WTC11 (cell line): ENCODE data around the gene ZFAND3. TPM values are rescaled to one million over a fixed set of nuclear protein-coding genes. Genes with fewer than 3 reads are reported as not detected.

Experiments used
- ATAC-seq: fragments of 200-7000 bp; cut with Tn5 transposase; 2 replicates; pipeline ENCODE4 v1.10.0; 2021; ENCODE audit warnings: mild to moderate bottlenecking, moderate library complexity
- CTCF ChIA-PET: fragments of 300-600 bp; sonication (Branson Sonifier 250); formaldehyde crosslinking; loops from one replicate; lab custom pipeline; 2021; ENCODE audit warnings: antibody characterized with exemption; lab: Charles Lee
- POLR2A ChIA-PET: fragments of 350-600 bp; sonication (Branson Sonifier 250); formaldehyde crosslinking; loops from one replicate; lab custom pipeline; 2021; ENCODE audit warnings: antibody characterized with exemption; lab: Charles Lee
- DNase-seq: peaks from one replicate; pipeline ENCODE4 v3.0.0; 2021; ENCODE audit warnings: low spot score
- H3K27ac Mint-ChIP-seq: 2 replicates; pipeline ENCODE4 v1.8.0; 2021; ENCODE audit warnings: mixed read lengths
- H3K27me3 Mint-ChIP-seq: 2 replicates; pipeline ENCODE4 v1.8.0; 2021; ENCODE audit warnings: low read depth, mild to moderate bottlenecking, moderate library complexity, mixed read lengths
- H3K36me3 Mint-ChIP-seq: 2 replicates; pipeline ENCODE4 v1.8.0; 2021; ENCODE audit warnings: mixed read lengths
- H3K4me1 Mint-ChIP-seq: 2 replicates; pipeline ENCODE4 v1.8.0; 2022; ENCODE audit warnings: mixed read lengths
- H3K4me3 Mint-ChIP-seq: 2 replicates; pipeline ENCODE4 v1.8.0; 2021; ENCODE audit warnings: mild to moderate bottlenecking, moderate library complexity, mixed read lengths
- H3K9me3 Mint-ChIP-seq: 2 replicates; pipeline ENCODE4 v1.8.0; 2021; ENCODE audit warnings: mixed read lengths
- CBFB ChIP-seq: sonication (generic); formaldehyde crosslinking; IDR thresholded peaks from 2 replicates; pipeline ENCODE4 v1.8.1; 2022; ENCODE audit warnings: mild to moderate bottlenecking, low read depth, missing genetic modification reagents
- ELF4 ChIP-seq: sonication (generic); formaldehyde crosslinking; IDR thresholded peaks from 2 replicates; pipeline ENCODE4 v1.8.1; 2022; ENCODE audit warnings: low read depth, mild to moderate bottlenecking, moderate library complexity, missing genetic modification reagents
- ERG ChIP-seq: fragments of 250-450 bp; sonication (Bioruptor Pico); IDR thresholded peaks from 2 replicates; pipeline ENCODE4 v1.8.0; 2021; ENCODE audit warnings: mild to moderate bottlenecking
- FOXP1 ChIP-seq: sonication (generic); formaldehyde crosslinking; IDR thresholded peaks from 2 replicates; pipeline ENCODE4 v1.8.0; 2022; ENCODE audit warnings: missing genetic modification reagents, mild to moderate bottlenecking, moderate library complexity, borderline replicate concordance
- FOXP4 ChIP-seq: sonication (generic); formaldehyde crosslinking; IDR thresholded peaks from 2 replicates; pipeline ENCODE4 v1.8.0; 2022; ENCODE audit warnings: mild to moderate bottlenecking, missing genetic modification reagents
- GRHL2 ChIP-seq: fragments of 250-450 bp; sonication (Bioruptor Pico); IDR thresholded peaks from 2 replicates; pipeline ENCODE4 v1.8.0; 2022; ENCODE audit warnings: mild to moderate bottlenecking, moderate library complexity; ENCODE audit not compliant: insufficient replicate concordance, severe bottlenecking
- MYBL2 ChIP-seq: sonication (generic); formaldehyde crosslinking; IDR thresholded peaks from 2 replicates; pipeline ENCODE4 v1.8.1; 2023; ENCODE audit warnings: mild to moderate bottlenecking, moderate library complexity, missing genetic modification reagents
- NR2C2 ChIP-seq: sonication (generic); formaldehyde crosslinking; IDR thresholded peaks from 2 replicates; pipeline ENCODE4 v1.8.0; 2022; ENCODE audit warnings: mild to moderate bottlenecking, missing genetic modification reagents
- PRDM15 ChIP-seq: sonication (generic); formaldehyde crosslinking; IDR thresholded peaks from 2 replicates; pipeline ENCODE4 v1.8.0; 2022; ENCODE audit warnings: missing genetic modification reagents
- PRRX2 ChIP-seq: fragments of 250-450 bp; sonication (Bioruptor Pico); IDR thresholded peaks from 2 replicates; pipeline ENCODE4 v1.8.0; 2021; ENCODE audit warnings: mild to moderate bottlenecking
- SOX15 ChIP-seq: fragments of 250-450 bp; sonication (Bioruptor Pico); IDR thresholded peaks from 2 replicates; pipeline ENCODE4 v1.9.0; 2021; ENCODE audit warnings: mild to moderate bottlenecking
- STAT6 ChIP-seq: sonication (generic); formaldehyde crosslinking; conservative IDR thresholded peaks from 2 replicates; pipeline ENCODE4 v1.8.1; 2023; ENCODE audit warnings: mild to moderate bottlenecking, low read depth, missing genetic modification reagents, moderate library complexity
- TEAD1 ChIP-seq: sonication (generic); formaldehyde crosslinking; IDR thresholded peaks from 2 replicates; pipeline ENCODE4 v1.8.0; 2022; ENCODE audit warnings: mild to moderate bottlenecking, missing genetic modification reagents
- ZBTB21 ChIP-seq: sonication (generic); formaldehyde crosslinking; IDR thresholded peaks from 2 replicates; pipeline ENCODE4 v1.8.1; 2023; ENCODE audit warnings: mild to moderate bottlenecking, missing genetic modification reagents, borderline replicate concordance
- ZNF263 ChIP-seq: sonication (generic); formaldehyde crosslinking; IDR thresholded peaks from 2 replicates; pipeline ENCODE4 v1.8.1; 2022; ENCODE audit warnings: low read depth, mild to moderate bottlenecking, moderate library complexity, missing genetic modification reagents
- total RNA-seq: library from RNA; stranded (reverse); gene quantifications from 3 replicates; pipeline ENCODE4 v1.2.3, GENCODE V29; 2021
- TF ChIP-seq, protein P1 (sequence below): sonication (generic); formaldehyde crosslinking; IDR thresholded peaks from 2 replicates; pipeline ENCODE4 v1.8.1; 2022; ENCODE audit warnings: mild to moderate bottlenecking, missing genetic modification reagents, moderate library complexity, borderline replicate concordance
- TF ChIP-seq, protein P2 (sequence below): sonication (generic); formaldehyde crosslinking; conservative IDR thresholded peaks from 2 replicates; pipeline ENCODE4 v1.8.1; 2022; ENCODE audit warnings: mild to moderate bottlenecking, missing genetic modification reagents
- TF ChIP-seq, protein P3 (sequence below): sonication (generic); formaldehyde crosslinking; IDR thresholded peaks from 2 replicates; pipeline ENCODE4 v1.8.1; 2023; ENCODE audit warnings: mild to moderate bottlenecking, moderate library complexity, missing genetic modification reagents

ZFAND3 gene
- total RNA-seq, 1 experiment from 2014 or later, result 50.3 TPM

GRCh38 chr6:37819802-37820717, 533 bp downstream of the ZFAND3 start (continued):
- TF ChIP-seq PRDM15 (CRISPR knock-in tag), result no peak
- no peak for TF ChIP-seq MYBL2 (CRISPR knock-in tag)
- TF ChIP-seq FOXP4 (CRISPR knock-in tag), result no peak
- no peak for TF ChIP-seq TEAD1 (CRISPR knock-in tag)
- no peak for TF ChIP-seq STAT6 (CRISPR knock-in tag)
- TF ChIP-seq ELF4 (CRISPR knock-in tag), result no peak
- no peak for TF ChIP-seq NR2C2 (CRISPR knock-in tag)
- TF ChIP-seq, protein P1, sequence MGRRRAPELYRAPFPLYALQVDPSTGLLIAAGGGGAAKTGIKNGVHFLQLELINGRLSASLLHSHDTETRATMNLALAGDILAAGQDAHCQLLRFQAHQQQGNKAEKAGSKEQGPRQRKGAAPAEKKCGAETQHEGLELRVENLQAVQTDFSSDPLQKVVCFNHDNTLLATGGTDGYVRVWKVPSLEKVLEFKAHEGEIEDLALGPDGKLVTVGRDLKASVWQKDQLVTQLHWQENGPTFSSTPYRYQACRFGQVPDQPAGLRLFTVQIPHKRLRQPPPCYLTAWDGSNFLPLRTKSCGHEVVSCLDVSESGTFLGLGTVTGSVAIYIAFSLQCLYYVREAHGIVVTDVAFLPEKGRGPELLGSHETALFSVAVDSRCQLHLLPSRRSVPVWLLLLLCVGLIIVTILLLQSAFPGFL (CRISPR knock-in tag), result no peak
- TF ChIP-seq, protein P2, sequence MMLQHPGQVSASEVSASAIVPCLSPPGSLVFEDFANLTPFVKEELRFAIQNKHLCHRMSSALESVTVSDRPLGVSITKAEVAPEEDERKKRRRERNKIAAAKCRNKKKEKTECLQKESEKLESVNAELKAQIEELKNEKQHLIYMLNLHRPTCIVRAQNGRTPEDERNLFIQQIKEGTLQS (CRISPR knock-in tag), result peak; percentile 77; the same call in 1 of the 2 replicates
- no peak for TF ChIP-seq FOXP1
- TF ChIP-seq, protein P3, sequence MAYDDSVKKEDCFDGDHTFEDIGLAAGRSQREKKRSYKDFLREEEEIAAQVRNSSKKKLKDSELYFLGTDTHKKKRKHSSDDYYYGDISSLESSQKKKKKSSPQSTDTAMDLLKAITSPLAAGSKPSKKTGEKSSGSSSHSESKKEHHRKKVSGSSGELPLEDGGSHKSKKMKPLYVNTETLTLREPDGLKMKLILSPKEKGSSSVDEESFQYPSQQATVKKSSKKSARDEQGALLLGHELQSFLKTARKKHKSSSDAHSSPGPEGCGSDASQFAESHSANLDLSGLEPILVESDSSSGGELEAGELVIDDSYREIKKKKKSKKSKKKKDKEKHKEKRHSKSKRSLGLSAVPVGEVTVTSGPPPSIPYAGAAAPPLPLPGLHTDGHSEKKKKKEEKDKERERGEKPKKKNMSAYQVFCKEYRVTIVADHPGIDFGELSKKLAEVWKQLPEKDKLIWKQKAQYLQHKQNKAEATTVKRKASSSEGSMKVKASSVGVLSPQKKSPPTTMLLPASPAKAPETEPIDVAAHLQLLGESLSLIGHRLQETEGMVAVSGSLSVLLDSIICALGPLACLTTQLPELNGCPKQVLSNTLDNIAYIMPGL, result 0 out of 2 replicates have a peak, but pooled peaks have one; percentile 34

DNA sequence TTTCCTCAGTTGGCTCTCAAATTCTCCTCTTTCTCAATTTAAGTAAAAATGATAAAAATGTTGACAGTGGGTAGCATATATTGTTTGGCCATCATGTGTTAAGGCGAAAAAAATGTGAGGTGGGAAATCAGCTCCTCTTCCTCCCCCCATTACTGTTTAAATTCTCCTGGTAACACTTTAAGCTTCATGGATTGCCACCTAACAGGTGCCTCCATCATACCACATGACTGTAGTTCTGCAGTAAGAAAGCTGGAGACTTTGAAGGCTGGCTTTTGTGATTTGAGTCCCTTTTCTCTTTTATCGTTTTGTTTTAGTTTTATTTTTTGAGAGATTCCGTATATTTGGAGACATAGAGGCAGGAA, 1.2 kb downstream of the ZFAND3 start:
- ChIA-PET POLR2A (interaction anchor here (0.5 to 0.6 kb wide), 2 partner anchors 36 to 249 kb away, joined by 3 to 4 read pairs; no protein-coding TSS in a partner anchor), CTCF (interaction anchor here (1.9 to 3.8 kb wide), 2 partner anchors 29 to 88 kb away, joined by 6 to 28 read pairs; no protein-coding TSS in a partner anchor)
- Mint-ChIP-seq H3K4me3 (peak overlapping the region; percentile 91), H3K27me3 (no peaks in the 10 kb centered on the region), H3K27ac (no peak overlapping the region), H3K4me1 (peaks cover 48% of the 10 kb centered on the region), H3K36me3 (no peaks in the 10 kb centered on the region), H3K9me3 (no peaks in the 10 kb centered on the region)
- no peak for ATAC-seq
- no peak for DNase-seq
- TF ChIP-seq, protein P2 (CRISPR knock-in tag), result no peak
- TF ChIP-seq SOX15 (no peak), ZNF263 (CRISPR knock-in tag) (no peak), ERG (no peak), ZBTB21 (CRISPR knock-in tag) (no peak), GRHL2 (CRISPR knock-in tag) (no peak), CBFB (CRISPR knock-in tag) (no peak), PRRX2 (no peak)
- TF ChIP-seq, protein P3, result no peak
